Smooth muscle cell of the brain vasculature (primary cell): ENCODE results near the gene ADAMTS20.

Experiments used
- DNase-seq: peaks from one replicate; pipeline ENCODE4 v3.0.0-alpha.2; 2012; ENCODE audit warnings: low read depth, low spot score

Gene ADAMTS20

GRCh38 chr12:43480591-43480990, 71.4 kb downstream of the ADAMTS20 start:
- DNase-seq, result no peak

DNA sequence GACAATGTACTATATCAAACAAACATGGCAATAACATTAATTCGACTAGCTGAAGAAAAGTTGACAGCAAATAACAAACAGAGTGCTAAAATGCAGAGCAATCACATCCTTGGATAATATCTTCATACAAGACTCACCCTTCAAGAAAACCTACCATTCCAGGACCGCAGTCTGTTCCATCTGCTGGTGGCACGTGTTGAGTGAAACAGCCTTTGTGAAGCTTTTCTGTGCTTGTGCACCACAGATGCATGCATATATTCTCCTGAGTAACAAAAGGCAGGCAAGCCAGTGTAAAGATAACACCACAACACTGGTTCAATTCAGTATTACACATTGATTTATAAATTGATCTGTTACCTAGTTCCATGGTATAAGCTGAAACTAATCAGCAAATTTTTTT, 89.3 kb downstream of the ADAMTS20 start:
- DNase-seq, result no peak

DNA sequence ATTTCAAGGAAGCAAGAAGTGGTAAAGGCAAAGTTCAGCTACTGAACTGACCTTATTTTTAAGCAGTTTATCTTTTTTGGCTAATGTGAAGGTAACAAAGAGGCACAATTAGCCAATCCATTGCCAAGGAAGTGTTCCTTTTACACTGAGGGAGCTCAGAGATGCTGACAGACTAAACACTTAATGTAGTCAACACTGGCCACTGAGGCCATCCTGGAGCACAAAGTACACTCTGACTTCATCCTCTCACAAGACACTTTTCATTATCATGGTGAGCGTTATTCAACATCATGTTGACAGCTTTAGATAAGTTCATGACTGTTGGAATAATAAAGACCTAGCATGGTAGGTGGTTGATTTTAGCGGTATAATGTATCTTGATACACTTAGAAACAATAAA, 89.9 kb downstream of the ADAMTS20 start:
- DNase-seq, result no peak

DNA sequence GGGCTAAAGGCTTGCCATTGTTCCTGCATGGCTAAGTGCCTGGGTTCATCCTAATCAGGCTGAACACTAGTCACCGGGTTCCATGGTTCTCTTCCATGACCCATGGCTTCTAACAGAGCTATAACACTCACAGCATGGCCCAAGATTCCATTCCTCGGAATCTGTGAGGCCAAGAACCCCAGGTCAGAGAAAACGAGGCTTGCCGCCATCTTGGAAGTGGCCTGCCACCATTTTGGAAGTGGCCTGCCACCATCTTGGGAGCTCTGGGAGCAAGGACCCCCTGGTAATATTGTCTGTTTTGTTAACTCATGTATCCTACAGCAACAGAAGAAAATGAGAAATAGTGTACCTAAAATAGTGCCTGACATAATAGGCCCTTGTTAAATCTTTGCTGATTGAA, 92.7 kb downstream of the ADAMTS20 start:
- DNase-seq, result no peak

DNA sequence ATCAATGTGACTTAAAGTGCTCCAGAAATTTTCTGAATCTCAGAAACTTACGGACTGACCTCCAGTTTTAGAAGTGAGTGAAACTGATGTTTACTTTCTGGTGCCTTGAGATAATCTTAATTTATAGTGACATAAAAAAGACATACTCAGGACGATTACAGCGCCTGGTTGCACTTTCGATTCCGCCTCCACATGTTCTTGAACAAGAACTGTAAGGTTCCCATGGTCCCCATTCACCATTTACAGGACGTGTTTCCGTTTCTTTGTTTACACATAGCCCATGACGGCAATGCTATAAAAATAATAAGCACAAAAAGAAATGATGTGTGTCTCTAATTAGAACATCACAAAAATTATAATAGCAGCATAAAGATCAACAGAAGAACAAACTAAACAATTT, 98.2 kb downstream of the ADAMTS20 start:
- DNase-seq, result no peak

GRCh38 chr12:43444940-43445564, 107.0 kb downstream of the ADAMTS20 start:
- peak; percentile 33 for DNase-seq

- DNase-seq, result no peak
These were observed 115.4 kb downstream of the ADAMTS20 start for GRCh38 chr12:43436597-43436996.

DNA sequence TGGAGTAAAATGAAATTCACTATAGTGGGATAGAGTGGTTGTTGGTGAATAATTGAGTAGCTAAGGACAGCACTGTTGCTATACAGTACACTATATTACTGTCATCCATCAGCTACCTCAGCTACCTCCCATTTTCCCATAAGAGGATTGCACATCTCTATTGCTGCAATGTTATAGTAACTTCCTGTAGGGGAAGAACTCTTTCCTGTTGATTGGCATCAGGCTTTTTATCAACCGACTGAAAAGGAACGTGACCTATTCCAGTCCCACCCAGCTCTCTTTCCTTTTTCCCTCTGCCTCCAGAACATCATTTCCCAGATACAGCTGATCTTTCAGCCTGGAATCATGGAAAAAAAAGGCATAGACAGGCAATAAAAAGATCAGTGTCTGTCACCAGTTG, 117.4 kb downstream of the ADAMTS20 start:
- DNase-seq, result no peak

DNA sequence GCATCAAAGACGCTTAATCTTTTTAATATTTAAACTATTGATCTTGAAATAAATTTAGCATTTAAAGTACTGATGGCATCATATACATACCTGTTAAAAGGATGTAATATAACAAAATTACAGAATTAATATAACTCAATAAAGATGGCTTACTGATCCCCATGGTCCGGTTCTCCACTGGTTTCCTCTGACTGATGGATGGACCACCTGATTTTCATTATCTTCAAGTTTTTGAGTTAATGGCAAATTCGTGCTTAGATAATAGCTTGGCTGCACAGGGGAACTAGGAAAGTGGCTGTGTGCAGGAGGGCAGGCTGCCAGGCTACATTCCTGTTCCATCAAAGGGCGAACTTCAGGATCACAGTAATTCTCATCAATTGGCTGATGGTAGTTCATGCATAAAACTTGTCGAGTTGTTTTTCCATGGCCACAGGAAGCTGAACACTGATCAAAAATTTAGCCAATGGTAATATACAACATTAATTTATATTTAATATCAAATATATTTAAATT, 123.9 kb downstream of the ADAMTS20 start:
- DNase-seq, result no peak

GRCh38 chr12:43425361-43425760, 126.6 kb downstream of the ADAMTS20 start:
- no peak for DNase-seq

DNA sequence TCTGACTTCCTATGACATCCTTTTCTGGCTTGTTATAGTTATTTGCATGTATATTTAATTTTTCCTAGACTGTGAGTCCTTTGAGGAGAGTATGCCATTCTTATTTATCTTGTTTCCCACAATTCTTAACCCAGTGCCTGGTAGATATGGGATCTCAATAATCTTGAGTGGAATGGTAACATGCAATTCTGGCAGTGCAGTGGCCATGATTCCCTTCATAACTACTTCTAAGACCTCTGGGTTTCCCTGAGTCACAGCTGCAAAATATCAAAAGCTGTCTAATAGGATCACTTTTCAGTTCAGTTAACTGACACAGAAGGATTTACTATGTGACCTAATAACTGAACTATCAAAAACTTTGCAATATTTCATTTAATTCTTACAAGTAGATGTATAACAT, 135.0 kb downstream of the ADAMTS20 start:
- no peak for DNase-seq

GRCh38 chr12:43407816-43408645, 144.0 kb downstream of the ADAMTS20 start:
- no peak for DNase-seq

DNA sequence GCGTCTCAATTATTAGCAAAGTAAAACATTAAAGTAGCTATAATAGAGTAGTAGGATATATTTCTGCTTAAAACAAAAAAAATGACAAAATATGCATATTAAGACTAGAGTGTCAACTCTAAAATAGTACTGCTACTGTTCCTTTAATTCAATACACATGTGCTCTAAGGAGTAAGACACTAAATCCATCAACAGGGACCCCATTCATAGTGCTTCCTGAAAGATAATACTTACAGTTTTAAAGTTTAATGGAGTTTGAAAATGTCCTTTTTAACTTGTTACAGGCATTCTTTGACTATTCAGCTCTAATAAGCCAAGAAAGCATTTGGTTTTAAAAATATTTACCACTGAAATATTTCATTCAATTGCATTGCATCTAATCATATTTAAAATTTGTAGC, 145.2 kb downstream of the ADAMTS20 start:
- no peak for DNase-seq

GRCh38 chr12:43402436-43402835, 149.6 kb downstream of the ADAMTS20 start:
- DNase-seq, result no peak

- DNase-seq, result no peak
These were observed 150.9 kb downstream of the ADAMTS20 start for GRCh38 chr12:43401096-43401495.

GRCh38 chr12:43396671-43397070, 155.3 kb downstream of the ADAMTS20 start:
- no peak for DNase-seq

DNA sequence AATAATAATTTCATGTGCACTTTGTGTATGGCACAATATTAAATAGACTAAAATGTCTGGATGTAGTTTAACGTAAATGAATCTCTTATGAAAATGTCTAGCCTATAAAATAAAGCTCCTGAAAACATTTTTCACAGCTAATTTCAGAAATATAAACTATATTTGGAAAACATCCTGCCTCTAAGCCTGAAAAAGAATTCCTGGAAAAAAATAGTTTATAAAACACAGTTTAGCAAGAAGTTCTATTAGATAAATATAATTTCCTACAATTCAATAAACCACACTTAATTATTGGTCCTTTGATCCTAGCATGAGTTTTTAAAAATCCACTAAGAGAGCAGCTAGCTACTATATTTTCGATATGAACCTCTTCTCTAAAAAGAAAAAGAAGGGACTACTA, 159.9 kb downstream of the ADAMTS20 start:
- no peak for DNase-seq

GRCh38 chr12:43381879-43382278, 170.1 kb downstream of the ADAMTS20 start:
- DNase-seq, result no peak

DNA sequence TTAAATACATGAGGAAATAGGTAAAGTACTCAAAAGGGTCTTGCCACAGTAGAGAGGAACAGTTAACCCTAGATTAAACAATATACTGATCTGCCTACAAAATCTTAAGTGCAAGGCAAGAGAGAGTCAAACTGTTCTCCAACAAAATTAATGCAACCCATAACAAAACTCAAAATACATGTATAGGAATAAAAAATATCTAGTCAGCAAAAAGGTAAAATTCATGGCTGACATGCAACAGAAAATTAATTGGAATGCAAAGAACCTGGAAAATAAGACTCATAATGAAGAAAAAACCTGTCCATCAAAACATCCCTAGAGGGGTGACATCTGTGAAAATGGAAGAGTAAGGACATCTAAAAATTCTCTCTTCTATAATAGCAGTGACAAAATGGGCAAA, 173.6 kb downstream of the ADAMTS20 start:
- DNase-seq, result no peak

DNA sequence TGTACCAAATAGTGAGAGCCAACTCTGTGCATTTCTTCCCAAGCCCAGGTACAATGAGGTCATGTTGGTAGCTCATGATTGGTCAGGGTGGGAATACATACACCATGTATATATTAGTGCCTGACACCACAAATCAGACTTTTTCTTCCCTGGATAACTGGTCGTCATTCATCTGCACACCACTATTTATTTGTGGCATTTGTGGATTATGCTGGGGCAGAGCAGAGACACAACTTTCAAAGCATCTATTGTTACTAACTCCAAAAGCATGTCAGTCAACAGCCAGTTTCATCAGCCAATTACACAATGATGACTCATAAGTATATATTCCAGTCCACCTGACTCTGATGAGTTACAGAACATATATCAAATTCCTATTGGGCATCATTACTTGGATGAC, 181.7 kb downstream of the ADAMTS20 start:
- DNase-seq, result no peak

DNA sequence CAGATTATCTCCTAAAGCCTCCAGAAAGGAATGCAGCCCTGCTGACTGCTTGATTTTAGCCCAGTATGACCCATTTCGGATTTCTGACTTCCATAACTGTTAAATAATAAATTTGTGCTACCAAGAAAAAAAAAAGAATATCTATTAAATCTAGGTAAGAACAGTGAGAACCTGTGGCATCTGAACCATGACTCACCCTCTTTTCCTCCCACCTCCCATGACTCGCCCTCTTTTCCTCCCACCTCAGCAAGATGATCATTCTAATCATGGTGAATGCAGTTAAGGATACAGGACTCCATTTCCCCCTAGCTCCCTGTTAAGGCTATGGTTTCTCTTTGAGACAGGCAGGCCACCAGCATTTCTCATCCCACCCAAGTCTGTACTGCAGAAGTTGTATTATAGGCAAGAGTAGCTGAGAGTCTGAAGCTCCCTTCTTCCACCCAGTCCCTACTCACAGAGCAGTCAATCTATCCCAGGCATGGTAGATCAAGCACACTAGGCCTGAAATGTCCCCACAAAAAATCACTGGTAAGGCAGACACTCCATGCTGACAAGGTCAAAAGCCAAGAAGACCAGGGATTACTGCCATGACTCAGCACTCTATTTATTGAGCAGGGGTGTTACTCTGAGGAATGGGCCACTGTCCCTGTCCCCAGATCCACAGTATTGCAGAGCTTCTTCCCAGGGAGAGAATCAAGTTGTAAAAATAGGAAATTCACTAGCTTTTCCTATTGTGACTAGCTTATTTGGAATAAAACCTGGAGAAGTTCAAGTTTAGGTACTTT, 188.9 kb downstream of the ADAMTS20 start:
- DNase-seq, result no peak

GRCh38 chr12:43361031-43361710, 190.8 kb downstream of the ADAMTS20 start:
- DNase-seq, result no peak
